ENCODE results near the gene YY2. TPM values are rescaled to one million over a fixed set of nuclear protein-coding genes. Genes with fewer than 3 reads are reported as not detected.
"Not testable (repeated sequence)": the region's sequence is repeated elsewhere in the genome, so short reads cannot be mapped to it uniquely, and the experiment has no call there.

YY2 gene
- total and polyA plus RNA-seq, 8 donors = 0.25 to 5.7 (median 0.55) TPM; not detected in 3

GRCh38 chrX:21813612-21814368, 42.0 kb upstream of the YY2 start:
- Histone ChIP-seq H3K9me3 (peaks cover 0 to 13% (median 3%) of the 10 kb centered on the region in 4 donors), H3K4me3 (no peak overlapping the region), H3K27ac (no peak overlapping the region), H3K4me1 (no peaks in the 10 kb centered on the region), H3K36me3 (no peaks in the 10 kb centered on the region), H3K27me3 (no peaks in the 10 kb centered on the region)
- intact Hi-C loops (cut with DNase I; ENCODE audit: low total_unique reads) = no loop called here
- no peak for DNase-seq
- no peak for TF ChIP-seq EP300 (IDR thresholded peaks at IDR 0.05)
- no peak for TF ChIP-seq POLR2AphosphoS5 (IDR thresholded peaks at IDR 0.05)

DNA sequence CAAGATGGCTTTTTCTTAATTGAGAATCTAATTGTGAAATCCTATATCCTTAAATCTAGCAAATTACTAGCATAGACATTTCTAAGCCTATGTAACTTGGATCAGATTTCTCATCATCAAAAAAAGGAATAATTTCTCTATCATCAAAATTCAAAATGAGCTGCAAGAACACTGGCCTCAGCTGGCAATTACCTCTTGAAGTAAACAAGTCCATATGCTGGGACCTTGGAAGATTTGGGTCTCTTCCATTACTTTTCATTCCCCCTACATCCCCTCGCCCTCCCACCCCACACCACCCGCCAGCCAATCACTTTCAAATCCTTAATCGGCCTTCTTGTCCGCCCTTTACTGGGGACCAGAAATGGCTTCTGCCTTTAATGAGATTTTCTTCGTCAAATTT, 39.7 kb upstream of the YY2 start:
- no peaks in the 10 kb centered on the region for H3K4me1 ChIP-seq
- no peak for DNase-seq
- intact Hi-C loops (cut with DNase I; ENCODE audit: low total_unique reads) = no loop called here
- H3K4me3 ChIP-seq = no peak overlapping the region
- H3K27me3 ChIP-seq = no peaks in the 10 kb centered on the region
- 72 to 87% (median 85%) methylated on average over 5 of the region's 5 CpGs for WGBS, 5 donors
- no peaks in the 10 kb centered on the region for H3K36me3 ChIP-seq
- TF ChIP-seq EP300 (IDR thresholded peaks at IDR 0.05) (no peak), POLR2A (IDR thresholded peaks at IDR 0.05) (no peak)
- no peak overlapping the region for H3K27ac ChIP-seq
- H3K9me3 ChIP-seq = peaks cover 0 to 13% (median 3%) of the 10 kb centered on the region in 4 donors

GRCh38 chrX:21820170-21820569, 35.6 kb upstream of the YY2 start:
- H3K4me1 ChIP-seq; H3K9me3 ChIP-seq; H3K36me3 ChIP-seq; intact Hi-C loops (cut with DNase I; ENCODE audit: low total_unique reads); H3K27ac ChIP-seq; H3K27me3 ChIP-seq; H3K4me3 ChIP-seq; DNase-seq: not testable (repeated sequence)
- 69 to 95% (median 79%) methylated on average over 1 of the region's 1 CpG for WGBS, 5 donors

- Histone ChIP-seq H3K4me1 (no peaks in the 10 kb centered on the region), H3K4me3 (no peak overlapping the region), H3K27me3 (peaks cover 0 to 5% (median 0%) of the 10 kb centered on the region in 3 donors), H3K27ac (no peak overlapping the region), H3K9me3 (no peaks in the 10 kb centered on the region), H3K36me3 (no peaks in the 10 kb centered on the region)
- intact Hi-C loops (cut with DNase I; ENCODE audit: low total_unique reads) = no loop called here
- no peak for DNase-seq
- TF ChIP-seq EP300 (IDR thresholded peaks at IDR 0.05) = no peak
- TF ChIP-seq POLR2AphosphoS5 (IDR thresholded peaks at IDR 0.05) = peak in 1 of 3 donors; percentile 13
- 85 to 94% (median 92%) methylated on average over 3 of the region's 3 CpGs for WGBS, 5 donors
Measured at GRCh38 chrX:21821875-21822274, 33.9 kb upstream of the YY2 start.

DNA sequence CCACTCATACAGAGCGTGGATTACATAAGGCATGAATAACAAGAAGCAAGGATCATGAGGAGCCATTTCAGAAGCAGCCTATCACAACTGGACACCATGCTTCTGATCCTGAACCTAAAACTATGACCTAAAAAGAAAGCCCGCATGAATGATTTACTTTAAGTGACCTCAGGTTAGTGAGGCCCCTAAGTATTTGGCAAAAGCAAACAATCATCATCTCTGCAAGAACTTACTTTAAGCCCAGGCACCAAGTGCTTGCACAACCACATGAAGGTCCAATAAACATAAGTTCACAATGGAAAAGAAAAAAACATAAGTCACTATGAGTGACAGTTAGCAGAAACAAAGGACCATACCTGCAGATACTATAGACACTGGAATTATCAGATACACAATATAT, 24.3 kb upstream of the YY2 start:
- no peak for DNase-seq
- Histone ChIP-seq H3K4me1 (no peaks in the 10 kb centered on the region), H3K27me3 (peaks cover 0 to 4% (median 0%) of the 10 kb centered on the region in 3 donors), H3K4me3 (no peak overlapping the region), H3K9me3 (no peaks in the 10 kb centered on the region), H3K27ac (no peak overlapping the region), H3K36me3 (no peaks in the 10 kb centered on the region)
- 48 to 70% (median 63%) methylated on average over 2 of the region's 2 CpGs for WGBS, 5 donors
- TF ChIP-seq POLR2AphosphoS5 (IDR thresholded peaks at IDR 0.05) = no peak
- no peak for TF ChIP-seq POLR2A (IDR thresholded peaks at IDR 0.05)
- TF ChIP-seq EP300 (IDR thresholded peaks at IDR 0.05) = no peak
- TF ChIP-seq CTCF (IDR thresholded peaks at IDR 0.05) = no peak
- intact Hi-C loops (cut with DNase I; ENCODE audit: low total_unique reads) = no loop called here

DNA sequence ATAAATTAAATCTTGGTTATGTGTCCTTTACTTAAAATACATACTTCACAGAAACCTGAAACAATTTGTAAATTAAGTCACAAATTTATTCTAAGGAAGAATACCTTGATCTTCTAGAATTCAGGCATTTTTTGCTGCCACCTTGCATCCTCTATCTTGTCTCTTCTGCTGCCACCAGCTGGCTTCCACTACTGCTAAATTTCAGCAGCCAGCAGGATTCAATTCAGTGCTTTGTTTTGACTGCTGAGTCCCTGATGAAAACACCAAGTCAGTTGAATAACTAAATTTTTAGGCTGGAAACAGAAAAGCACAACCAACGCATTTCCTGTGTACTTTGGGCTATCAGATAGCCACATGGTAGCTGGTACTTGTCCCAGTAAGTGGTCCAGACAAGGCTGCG, 18.7 kb upstream of the YY2 start:
- no peak for TF ChIP-seq CTCF (IDR thresholded peaks at IDR 0.05)
- no peak for TF ChIP-seq POLR2AphosphoS5 (IDR thresholded peaks at IDR 0.05)
- TF ChIP-seq EP300 (IDR thresholded peaks at IDR 0.05) = no peak
- no peak for TF ChIP-seq POLR2A (IDR thresholded peaks at IDR 0.05)
- intact Hi-C loops (cut with DNase I; ENCODE audit: low total_unique reads) = no loop called here
- Histone ChIP-seq H3K27me3 (no peaks in the 10 kb centered on the region), H3K36me3 (no peaks in the 10 kb centered on the region), H3K4me3 (no peak overlapping the region), H3K27ac (no peak overlapping the region), H3K4me1 (peaks cover 0 to 10% (median 4%) of the 10 kb centered on the region in 4 donors), H3K9me3 (peaks cover 0 to 7% (median 0%) of the 10 kb centered on the region in 4 donors)
- DNase-seq = no peak
- 51 to 71% (median 64%) methylated on average over 2 of the region's 2 CpGs for WGBS, 5 donors

Measured in stomach (tissue), 9 donors.